Brain microvascular endothelial cell (primary cell): Measurements from ENCODE around the gene SPIRE1.
"Not testable (repeated sequence)": the region's sequence is repeated elsewhere in the genome, so short reads cannot be mapped to it uniquely, and the experiment has no call there.

Experiments used
- DNase-seq: peaks from one replicate; pipeline ENCODE4 v3.0.0-alpha.2; 2020
- H3K27ac ChIP-seq: fragments of 250-450 bp; sonication (Bioruptor Pico); 2 replicates; pipeline ENCODE4 v1.5.1; 2020; ENCODE audit warnings: mild to moderate bottlenecking, moderate library complexity
- H3K27me3 ChIP-seq: fragments of 250-450 bp; sonication (Bioruptor Pico); replicated peaks from 2 replicates; pipeline ENCODE4 v1.5.1; 2020; ENCODE audit warnings: mild to moderate bottlenecking
- H3K36me3 ChIP-seq: fragments of 250-450 bp; sonication (Bioruptor Pico); replicated peaks from 2 replicates; pipeline ENCODE4 v1.5.1; 2020; ENCODE audit warnings: mild to moderate bottlenecking
- H3K4me3 ChIP-seq: 2 replicates; pipeline ENCODE4 v1.5.1; 2011; ENCODE audit warnings: low read depth, mild to moderate bottlenecking, control low read depth, low read length, moderate library complexity
- in situ Hi-C: cut with HindIII; loops from 2 replicates; pipeline ENCODE4 v1.10.0; 2017; ENCODE audit warnings: low sequenced_read_pairs, low pct_ligation_motif_present
- TF ChIP-seq, protein P1 (sequence below): IDR thresholded peaks from 2 replicates; pipeline ENCODE4 v1.5.1; 2011; ENCODE audit warnings: low read depth, mild to moderate bottlenecking, moderate library complexity, low read length, control low read depth, inconsistent platforms; ENCODE audit errors: missing control alignments

The SPIRE1 gene

DNA sequence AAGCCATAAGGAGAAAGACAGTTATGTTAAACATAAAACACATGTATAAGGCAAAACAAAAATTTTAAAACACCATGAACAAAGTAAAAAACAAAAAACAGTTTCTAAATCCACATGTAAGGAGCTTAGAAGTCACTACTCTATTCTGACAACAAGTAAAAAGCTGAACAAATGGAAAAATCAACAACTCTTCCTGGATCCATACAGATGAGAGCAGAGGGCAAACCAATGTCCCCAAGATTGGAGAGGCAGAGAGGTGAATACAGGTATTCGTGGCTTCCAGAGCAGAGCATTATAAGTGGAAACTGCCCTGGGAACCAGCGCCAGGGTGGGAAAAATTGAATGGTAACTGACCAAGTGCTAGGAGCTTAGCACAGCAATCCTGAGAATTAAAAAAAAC, 93.5 kb downstream of the SPIRE1 start:
- Histone ChIP-seq H3K27me3 (no peaks in the 10 kb centered on the region), H3K36me3 (no peaks in the 10 kb centered on the region), H3K27ac (no peak overlapping the region), H3K4me3 (no peak overlapping the region)
- in situ Hi-C loops: no loop called here
- no peak for DNase-seq
- TF ChIP-seq, protein P1, sequence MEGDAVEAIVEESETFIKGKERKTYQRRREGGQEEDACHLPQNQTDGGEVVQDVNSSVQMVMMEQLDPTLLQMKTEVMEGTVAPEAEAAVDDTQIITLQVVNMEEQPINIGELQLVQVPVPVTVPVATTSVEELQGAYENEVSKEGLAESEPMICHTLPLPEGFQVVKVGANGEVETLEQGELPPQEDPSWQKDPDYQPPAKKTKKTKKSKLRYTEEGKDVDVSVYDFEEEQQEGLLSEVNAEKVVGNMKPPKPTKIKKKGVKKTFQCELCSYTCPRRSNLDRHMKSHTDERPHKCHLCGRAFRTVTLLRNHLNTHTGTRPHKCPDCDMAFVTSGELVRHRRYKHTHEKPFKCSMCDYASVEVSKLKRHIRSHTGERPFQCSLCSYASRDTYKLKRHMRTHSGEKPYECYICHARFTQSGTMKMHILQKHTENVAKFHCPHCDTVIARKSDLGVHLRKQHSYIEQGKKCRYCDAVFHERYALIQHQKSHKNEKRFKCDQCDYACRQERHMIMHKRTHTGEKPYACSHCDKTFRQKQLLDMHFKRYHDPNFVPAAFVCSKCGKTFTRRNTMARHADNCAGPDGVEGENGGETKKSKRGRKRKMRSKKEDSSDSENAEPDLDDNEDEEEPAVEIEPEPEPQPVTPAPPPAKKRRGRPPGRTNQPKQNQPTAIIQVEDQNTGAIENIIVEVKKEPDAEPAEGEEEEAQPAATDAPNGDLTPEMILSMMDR: no peak

- H3K36me3 ChIP-seq, H3K27ac ChIP-seq, H3K4me3 ChIP-seq, DNase-seq, in situ Hi-C loops, H3K27me3 ChIP-seq: not testable (repeated sequence)
These were observed 97.3 kb downstream of the SPIRE1 start for GRCh38 chr18:12560600-12560999.

DNA sequence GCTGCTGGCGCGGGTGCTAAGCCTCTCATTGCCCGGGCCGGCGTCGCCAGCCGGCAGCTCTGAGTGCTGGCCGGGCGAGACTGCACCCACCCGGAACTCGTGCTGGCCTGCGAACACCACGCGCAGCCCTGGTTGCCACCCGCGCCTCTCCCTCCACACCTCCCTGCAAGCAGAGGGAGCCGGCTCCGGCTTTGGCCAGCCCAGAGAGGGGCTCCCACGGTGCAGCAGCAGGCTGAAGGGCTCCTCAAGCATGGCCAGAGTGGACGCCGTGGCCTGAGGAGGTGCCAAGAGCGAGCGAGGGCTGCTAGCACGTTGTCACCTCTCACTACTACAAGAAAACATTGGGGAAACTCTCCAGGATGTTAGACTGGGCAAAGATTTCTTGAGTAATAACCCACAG, 98.6 kb downstream of the SPIRE1 start:
- TF ChIP-seq, protein P1: no peak
- no peak for DNase-seq
- Histone ChIP-seq H3K27ac (no peak overlapping the region), H3K36me3 (no peaks in the 10 kb centered on the region), H3K4me3 (no peak overlapping the region), H3K27me3 (no peaks in the 10 kb centered on the region)
- in situ Hi-C loops: no loop called here

GRCh38 chr18:12556946-12557806, 100.7 kb downstream of the SPIRE1 start:
- no peak for DNase-seq
- TF ChIP-seq, protein P1: no peak
- no peaks in the 10 kb centered on the region for H3K27me3 ChIP-seq
- no peak overlapping the region for H3K27ac ChIP-seq
- in situ Hi-C loops: no loop called here
- no peak overlapping the region for H3K4me3 ChIP-seq
- no peaks in the 10 kb centered on the region for H3K36me3 ChIP-seq

GRCh38 chr18:12554796-12555388, 103.0 kb downstream of the SPIRE1 start:
- Histone ChIP-seq H3K4me3 (no peak overlapping the region), H3K27me3 (no peaks in the 10 kb centered on the region), H3K36me3 (no peaks in the 10 kb centered on the region), H3K27ac (no peak overlapping the region)
- in situ Hi-C loops: no loop called here
- TF ChIP-seq, protein P1: no peak
- DNase-seq: no peak

DNA sequence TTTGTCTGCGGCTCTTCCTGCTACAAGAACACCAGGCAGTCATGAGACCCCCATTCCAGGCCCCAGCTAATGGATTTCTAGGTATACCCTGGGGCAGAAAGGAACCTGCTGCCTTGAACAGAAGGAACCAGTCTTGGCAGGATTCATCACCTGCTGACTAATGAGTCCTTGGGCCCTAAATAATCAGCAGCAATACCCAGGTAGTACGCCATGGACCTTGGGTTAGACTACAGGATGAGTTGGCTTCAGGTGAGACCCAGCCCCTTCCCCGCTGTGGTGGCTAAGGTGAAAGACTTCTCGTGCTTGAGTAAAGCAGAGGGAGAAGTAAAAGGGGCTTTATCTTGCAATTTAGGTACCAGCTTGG, 105.0 kb downstream of the SPIRE1 start:
- Histone ChIP-seq H3K27ac (no peak overlapping the region), H3K27me3 (no peaks in the 10 kb centered on the region), H3K36me3 (no peaks in the 10 kb centered on the region), H3K4me3 (no peak overlapping the region)
- in situ Hi-C loops: no loop called here
- TF ChIP-seq, protein P1: no peak
- no peak for DNase-seq

DNA sequence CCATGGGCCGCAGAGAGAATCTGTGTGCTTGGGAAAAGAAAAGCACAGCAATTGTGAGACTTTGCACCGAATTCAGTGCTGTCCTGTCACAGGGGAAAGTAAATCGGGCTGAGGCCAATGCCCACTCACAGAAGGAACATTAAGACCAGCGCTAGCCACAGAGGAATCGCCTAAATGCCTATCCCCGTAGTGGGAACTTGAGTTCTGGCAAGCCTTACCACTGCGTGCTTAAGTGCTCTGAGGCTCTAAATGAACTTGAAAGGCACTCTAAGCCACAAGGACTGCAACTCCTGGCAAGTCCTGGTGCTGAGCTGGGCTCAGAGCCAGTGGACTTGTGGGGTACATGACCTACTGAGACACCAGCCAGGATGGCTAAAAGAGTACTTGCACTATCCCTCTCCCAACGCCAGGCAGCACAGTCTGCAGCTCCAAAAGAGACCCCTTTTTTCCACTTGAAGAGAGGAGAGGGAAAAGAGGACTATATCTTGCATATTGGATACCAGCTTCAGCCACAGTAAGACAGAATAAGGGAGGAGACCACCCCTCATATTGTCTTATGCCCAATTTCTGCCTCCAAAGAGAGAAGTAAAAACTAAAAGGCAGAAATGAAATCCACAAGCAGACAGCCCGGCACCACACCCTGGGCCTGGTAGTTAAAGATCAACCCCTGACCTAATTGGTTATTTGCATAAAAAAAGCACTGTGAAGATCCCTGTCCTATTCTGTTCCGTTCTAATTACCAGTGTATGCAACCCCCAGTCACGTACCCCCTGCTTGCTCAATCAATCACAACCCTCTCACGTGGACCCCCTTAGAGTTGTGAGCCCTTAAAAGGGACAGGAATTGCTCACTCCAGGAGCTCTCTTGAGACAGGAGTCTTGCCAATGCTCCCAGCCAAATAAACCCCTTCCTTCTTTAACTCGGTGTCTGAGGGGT, 105.7 kb downstream of the SPIRE1 start:
- H3K27me3 ChIP-seq, in situ Hi-C loops, H3K4me3 ChIP-seq, H3K36me3 ChIP-seq, H3K27ac ChIP-seq: not testable (repeated sequence)
- peak; percentile 22 for DNase-seq

- H3K27me3 ChIP-seq, in situ Hi-C loops, H3K4me3 ChIP-seq, DNase-seq, H3K27ac ChIP-seq, H3K36me3 ChIP-seq: not testable (repeated sequence)
These were observed 106.4 kb downstream of the SPIRE1 start for GRCh38 chr18:12551466-12551865.
